Spleen (tissue), 7 donors: Measurements from ENCODE around the gene HDAC4.

Experiments
- POLR2AphosphoS5 ChIP-seq, 3 donors: sonication (generic); formaldehyde crosslinking; IDR thresholded peaks; one replicate each; pipeline ENCODE4 v1.5.1; 2017; ENCODE audit warnings: antibody characterized with exemption in 3 of 3
- TF ChIP-seq, protein P1 (sequence below), 11 experiments: fragments of 200-600 bp in 7 of 11; fragments of 450-650 bp in 4 of 11; sonication (generic) in 4 of 11; IDR thresholded peaks in 8 of 11; conservative IDR thresholded peaks in 3 of 11; 1 replicate in 7 of 11; 2 replicates in 4 of 11; pipeline versions ENCODE4 v1.4.0 to v1.8.0; 2016 to 2021; ENCODE audit warnings: antibody characterized with exemption in 11 of 11, inconsistent platforms in 4 of 11, mild to moderate bottlenecking in 1 of 11
- donor health status: DM: no; HTN: no; CAD: no; lungs with moderate emphysema.
- donor health status: DM: no; HTN: no; CAD: no.
- donor health status: DM: no; HTN: no; CAD: no.

DNA sequence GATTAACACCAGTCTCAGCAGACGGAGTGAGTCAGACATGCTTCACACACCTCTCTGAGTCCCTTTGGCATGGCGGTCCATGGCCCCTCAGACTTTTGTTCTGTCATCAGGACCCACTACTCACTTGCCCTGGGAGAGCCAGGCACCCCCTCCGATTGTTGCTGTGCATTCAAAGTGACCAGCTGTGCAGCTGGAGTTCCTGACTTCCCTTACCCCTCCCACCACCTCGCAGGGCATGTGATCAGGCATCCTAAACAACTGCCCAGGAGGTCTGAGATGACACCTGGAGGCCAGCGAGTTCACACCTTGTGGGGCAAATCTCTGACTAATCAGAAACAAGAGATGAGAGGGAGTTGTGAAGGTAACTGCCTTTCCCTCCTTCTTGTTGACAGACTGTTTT, 35.3 kb upstream of the HDAC4 start:
- TF ChIP-seq POLR2AphosphoS5 (IDR thresholded peaks at IDR 0.05): no peak
- TF ChIP-seq, protein P1, sequence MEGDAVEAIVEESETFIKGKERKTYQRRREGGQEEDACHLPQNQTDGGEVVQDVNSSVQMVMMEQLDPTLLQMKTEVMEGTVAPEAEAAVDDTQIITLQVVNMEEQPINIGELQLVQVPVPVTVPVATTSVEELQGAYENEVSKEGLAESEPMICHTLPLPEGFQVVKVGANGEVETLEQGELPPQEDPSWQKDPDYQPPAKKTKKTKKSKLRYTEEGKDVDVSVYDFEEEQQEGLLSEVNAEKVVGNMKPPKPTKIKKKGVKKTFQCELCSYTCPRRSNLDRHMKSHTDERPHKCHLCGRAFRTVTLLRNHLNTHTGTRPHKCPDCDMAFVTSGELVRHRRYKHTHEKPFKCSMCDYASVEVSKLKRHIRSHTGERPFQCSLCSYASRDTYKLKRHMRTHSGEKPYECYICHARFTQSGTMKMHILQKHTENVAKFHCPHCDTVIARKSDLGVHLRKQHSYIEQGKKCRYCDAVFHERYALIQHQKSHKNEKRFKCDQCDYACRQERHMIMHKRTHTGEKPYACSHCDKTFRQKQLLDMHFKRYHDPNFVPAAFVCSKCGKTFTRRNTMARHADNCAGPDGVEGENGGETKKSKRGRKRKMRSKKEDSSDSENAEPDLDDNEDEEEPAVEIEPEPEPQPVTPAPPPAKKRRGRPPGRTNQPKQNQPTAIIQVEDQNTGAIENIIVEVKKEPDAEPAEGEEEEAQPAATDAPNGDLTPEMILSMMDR (IDR thresholded peaks at IDR 0.05 in 8 of 11, conservative IDR thresholded peaks at IDR 0.05 in 3 of 11): no peak
